Right lobe of liver (tissue), 4 donors: ENCODE results near the gene HPS1.

Experiments
- CTCF ChIP-seq, 4 donors: fragments of 200-600 bp in 3 of 4; fragments of 450-650 bp in 1 of 4; IDR thresholded peaks; one replicate each; pipeline versions ENCODE4 v1.5.1 to v1.8.0; 2016 to 2022; ENCODE audit warnings: antibody characterized with exemption in 4 of 4, mild to moderate bottlenecking in 2 of 4
- POLR2A ChIP-seq: fragments of 450-650 bp; IDR thresholded peaks from one replicate; pipeline ENCODE4 v1.6.1; 2017; ENCODE audit warnings: antibody characterized with exemption, mild to moderate bottlenecking
- donor health status: DM: no; HTN: no; CAD: no.
- donor health status: DM: no; HTN: no; CAD: no.
- donor health status: DM: no; HTN: yes; CAD: no.

DNA sequence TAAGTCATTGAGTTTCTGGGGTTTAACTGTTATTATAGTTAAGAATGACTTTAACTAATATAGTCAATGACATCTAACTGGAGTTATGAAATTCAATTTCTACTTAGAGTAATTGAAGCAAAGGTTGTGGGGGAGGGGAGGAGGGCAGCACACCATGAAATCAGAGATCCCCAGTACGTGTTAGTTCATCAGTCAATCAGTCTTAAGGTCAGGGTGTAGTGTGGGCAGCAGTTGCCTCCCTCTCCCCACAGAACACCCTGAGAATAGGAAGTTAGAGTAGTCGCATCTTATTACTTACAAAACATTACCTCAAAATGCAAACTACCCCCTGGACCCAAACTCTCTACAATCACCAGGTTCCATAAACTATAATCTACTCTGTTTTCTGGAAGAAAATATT, 7.0 kb upstream of the HPS1 start:
- no peak for TF ChIP-seq CTCF (IDR thresholded peaks at IDR 0.05)
- no peak for TF ChIP-seq POLR2A
